Measurements from ENCODE around the gene SCPEP1.
"Not testable (repeated sequence)": the region's sequence is repeated elsewhere in the genome, so short reads cannot be mapped to it uniquely, and the experiment has no call there.

The SCPEP1 gene

GRCh38 chr17:56977673-56978395, at the start of gene SCPEP1:
Gene SCPEP1 (plus strand): TSS chr17:56978131. CDS start chr17:56978160, 29 bp downstream.
- FAIRE-seq, result peak; percentile 74
- DNase-seq (ENCODE audit: low spot score), result peak; percentile 96

GRCh38 chr17:56928586-56928985, 49.3 kb upstream of the SCPEP1 start:
- FAIRE-seq (no peak), DNase-seq (ENCODE audit: low spot score) (no peak)

GRCh38 chr17:56929362-56929969, 48.5 kb upstream of the SCPEP1 start:
- DNase-seq (ENCODE audit: low spot score), result no peak

GRCh38 chr17:56930739-56931337, 47.1 kb upstream of the SCPEP1 start:
- DNase-seq (ENCODE audit: low spot score) (no peak), FAIRE-seq (no peak)

More at GRCh38 chr17:56929362-56929969, 48.5 kb upstream of the SCPEP1 start:
- FAIRE-seq, result no peak

- FAIRE-seq, result no peak
- DNase-seq (ENCODE audit: low spot score), result no peak
These were observed 44.7 kb upstream of the SCPEP1 start for GRCh38 chr17:56933151-56933745.

- DNase-seq (ENCODE audit: low spot score) (no peak), FAIRE-seq (no peak)
These were observed 44.1 kb upstream of the SCPEP1 start for GRCh38 chr17:56933868-56934267.

- DNase-seq (ENCODE audit: low spot score) (no peak), FAIRE-seq (no peak)
These were observed 43.7 kb upstream of the SCPEP1 start for GRCh38 chr17:56934280-56934679.

GRCh38 chr17:56935461-56935860, 42.5 kb upstream of the SCPEP1 start:
- no peak for DNase-seq (ENCODE audit: low spot score)
- FAIRE-seq, result no peak

- no peak for DNase-seq (ENCODE audit: low spot score)
These were observed 41.1 kb upstream of the SCPEP1 start for GRCh38 chr17:56936697-56937322.

GRCh38 chr17:56937687-56938086, 40.2 kb upstream of the SCPEP1 start:
- FAIRE-seq (no peak), DNase-seq (ENCODE audit: low spot score) (no peak)

More at GRCh38 chr17:56936697-56937322, 41.1 kb upstream of the SCPEP1 start:
- no peak for FAIRE-seq

- DNase-seq (ENCODE audit: low spot score); FAIRE-seq: not testable (repeated sequence)
These were observed 39.7 kb upstream of the SCPEP1 start for GRCh38 chr17:56938206-56938605.

- DNase-seq (ENCODE audit: low spot score) (peak; percentile 39), FAIRE-seq (no peak)
These were observed 38.0 kb upstream of the SCPEP1 start for GRCh38 chr17:56939869-56940484.

GRCh38 chr17:56943505-56944125, 34.3 kb upstream of the SCPEP1 start:
- DNase-seq (ENCODE audit: low spot score) (no peak), FAIRE-seq (no peak)

- FAIRE-seq (no peak), DNase-seq (ENCODE audit: low spot score) (no peak)
These were observed 31.9 kb upstream of the SCPEP1 start for GRCh38 chr17:56945938-56946505.

GRCh38 chr17:56947741-56948140, 30.2 kb upstream of the SCPEP1 start:
- FAIRE-seq (no peak), DNase-seq (ENCODE audit: low spot score) (no peak)

- DNase-seq (ENCODE audit: low spot score), result no peak
- no peak for FAIRE-seq
These were observed 29.4 kb upstream of the SCPEP1 start for GRCh38 chr17:56948491-56948890.

- DNase-seq (ENCODE audit: low spot score) (no peak), FAIRE-seq (no peak)
These were observed 28.3 kb upstream of the SCPEP1 start for GRCh38 chr17:56949595-56949994.

GRCh38 chr17:56956992-56957391, 20.9 kb upstream of the SCPEP1 start:
- DNase-seq (ENCODE audit: low spot score) (no peak), FAIRE-seq (no peak)

GRCh38 chr17:56960596-56961538, 17.1 kb upstream of the SCPEP1 start, which contains the start of gene COIL:
Gene COIL (minus strand): TSS chr17:56961050. CDS start chr17:56961019, 31 bp downstream.
- DNase-seq (ENCODE audit: low spot score), result peak; percentile 95
- no peak for FAIRE-seq
